Activated CD4-positive, alpha-beta T cell treated with anti-CD3 and anti-CD28 coated beads, Interleukin-2, Interleukin-4, amounts not matched to agents 100 ng/mL and 50 ng/mL, durations not matched to agents 16 hours and 8 hours (primary cell): ENCODE measurements around the gene ADAMTS14.
"Not testable (repeated sequence)": the region's sequence is repeated elsewhere in the genome, so short reads cannot be mapped to it uniquely, and the experiment has no call there.

Source experiments
- DNase-seq: peaks from one replicate; pipeline ENCODE4 v3.0.0-alpha.2; 2020; ENCODE audit warnings: low spot score

The ADAMTS14 gene

DNA sequence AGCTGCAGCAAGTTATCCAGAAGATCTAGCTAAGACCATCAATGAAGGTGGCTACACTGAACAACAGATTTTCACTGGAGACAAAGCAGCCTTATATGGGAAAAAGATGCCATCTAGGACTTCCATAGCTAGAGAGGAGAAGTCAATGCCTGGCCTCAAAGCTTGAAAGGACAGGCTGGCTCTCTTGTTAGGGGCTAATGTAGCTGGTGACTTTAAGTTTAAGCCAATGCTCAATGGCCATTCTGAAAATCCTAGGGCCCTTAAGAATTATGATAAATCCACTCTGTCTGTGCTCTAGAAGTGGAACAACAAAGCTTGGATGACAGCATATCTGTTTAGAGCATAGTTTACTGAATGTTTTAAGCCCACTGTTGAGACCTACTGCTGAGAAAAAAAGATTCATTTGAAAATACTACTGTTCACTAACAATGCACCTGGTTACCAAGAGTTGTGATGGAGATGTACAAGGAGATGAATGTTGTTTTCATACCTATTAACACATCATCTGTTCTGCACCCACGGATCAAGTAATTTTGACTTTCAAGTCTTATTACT lies 13.6 kb upstream of the ADAMTS14 start:
- no peak for DNase-seq

DNA sequence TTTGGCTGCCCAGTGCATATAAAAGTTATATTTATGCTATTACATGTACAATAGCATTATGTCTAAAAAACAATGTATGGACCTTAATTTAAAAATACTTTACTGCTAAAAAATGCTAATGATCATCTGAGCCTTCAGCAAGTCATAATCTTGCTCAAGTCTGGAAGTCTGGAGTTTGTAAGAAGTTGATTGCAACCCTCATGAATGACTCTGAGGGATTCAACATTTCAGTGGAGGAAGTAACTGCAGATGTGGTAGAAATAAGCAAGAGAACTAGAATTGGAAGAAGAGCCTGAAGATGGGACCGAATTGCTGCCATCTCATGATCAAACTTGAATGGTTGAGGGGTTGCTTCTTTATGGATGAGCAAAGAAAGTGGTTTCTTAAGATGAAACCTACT lies 13.0 kb upstream of the ADAMTS14 start:
- DNase-seq = no peak

DNA sequence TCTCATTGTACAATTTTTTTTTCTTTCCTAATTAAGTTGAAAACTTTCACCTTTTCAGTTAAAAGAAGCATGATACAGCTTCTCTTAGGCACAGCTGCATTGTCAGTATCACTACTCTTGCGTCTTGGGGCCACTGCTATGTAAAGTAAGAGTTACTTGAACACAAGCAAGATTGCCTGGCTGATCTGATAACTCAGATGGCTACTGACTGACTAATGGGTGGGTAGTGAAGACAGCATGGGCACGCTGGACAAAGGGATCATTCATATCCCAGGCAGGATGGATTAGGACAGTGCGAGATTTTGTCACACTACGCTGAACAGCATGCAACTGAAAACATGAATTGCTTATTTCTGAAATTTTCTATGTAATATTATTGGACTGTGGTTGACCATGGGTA lies 11.6 kb upstream of the ADAMTS14 start:
- DNase-seq = no peak

DNA sequence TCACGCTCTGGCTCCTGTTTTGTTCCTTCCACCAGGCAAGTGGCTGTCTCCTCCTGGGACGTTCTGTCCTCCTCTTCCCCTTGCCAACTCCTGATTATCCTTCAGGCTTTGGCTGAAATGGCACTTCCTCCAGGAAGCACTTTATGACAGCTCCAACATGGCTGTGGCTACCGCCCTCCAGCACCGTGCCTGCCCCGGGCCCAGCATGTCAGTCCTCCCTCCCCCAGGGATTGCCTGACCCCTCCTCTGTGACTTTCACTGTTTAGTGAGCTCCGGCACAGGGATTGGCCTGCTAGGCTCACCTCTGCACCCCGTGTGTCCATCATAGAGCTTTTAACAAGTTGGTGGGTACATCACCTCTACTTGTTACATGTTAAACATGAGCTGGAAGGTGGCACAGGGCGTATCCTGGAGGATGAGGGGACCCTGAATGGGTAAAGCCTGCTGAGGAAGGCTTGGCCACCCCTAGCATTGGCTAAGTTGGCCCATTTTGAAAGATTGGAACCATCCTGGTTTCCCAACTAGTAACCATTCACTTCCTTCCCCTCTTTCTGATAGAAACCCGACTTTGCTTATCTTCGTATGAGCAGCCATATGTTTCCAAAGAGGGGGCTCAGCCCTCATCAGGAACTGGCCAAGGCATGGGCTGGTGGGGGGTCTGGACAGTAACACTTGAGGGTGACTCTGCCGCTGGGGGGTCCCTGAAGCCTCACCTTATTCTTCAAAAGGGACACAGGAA lies 10.5 kb upstream of the ADAMTS14 start:
- DNase-seq = no peak

DNA sequence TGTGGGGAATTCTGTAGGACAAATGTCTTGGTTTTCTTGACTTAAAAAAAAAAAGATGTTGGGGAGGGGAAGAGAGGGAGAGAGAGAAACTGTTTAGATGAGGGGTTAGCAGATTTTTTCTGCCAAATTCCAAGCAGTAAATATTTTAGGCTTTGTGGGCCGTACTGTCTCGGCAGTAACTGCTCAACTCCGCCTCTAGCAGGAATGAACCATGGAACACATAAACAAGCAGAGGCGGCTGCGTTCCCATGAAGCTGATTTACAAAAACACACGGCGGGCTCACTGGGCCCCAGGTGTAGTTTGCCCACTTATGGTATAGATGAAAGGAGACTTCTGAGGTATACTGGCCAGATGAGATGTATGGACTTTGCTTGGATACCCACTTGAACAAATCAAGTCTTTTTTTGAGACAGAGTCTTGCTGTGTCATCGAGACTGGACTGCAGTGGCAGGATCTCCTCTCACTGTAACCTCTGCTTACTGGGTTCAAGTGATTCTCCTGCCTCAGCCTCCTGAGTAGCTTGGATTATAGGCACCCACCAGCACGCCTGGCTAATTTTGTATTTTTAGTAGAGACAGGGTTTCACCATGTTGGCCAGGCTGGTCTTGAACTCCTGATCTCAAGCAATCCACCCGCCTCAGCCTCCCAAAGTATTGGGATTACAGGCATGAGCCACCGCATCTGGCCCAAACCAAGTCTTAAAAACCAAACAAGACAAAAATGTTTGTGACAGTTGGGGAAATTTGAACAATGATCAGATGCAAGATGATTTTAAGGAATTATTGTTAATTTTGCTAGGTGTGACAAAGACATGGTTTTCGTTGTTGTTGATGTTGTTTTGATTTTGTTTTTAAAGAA lies 9.7 kb upstream of the ADAMTS14 start:
- no peak for DNase-seq

DNA sequence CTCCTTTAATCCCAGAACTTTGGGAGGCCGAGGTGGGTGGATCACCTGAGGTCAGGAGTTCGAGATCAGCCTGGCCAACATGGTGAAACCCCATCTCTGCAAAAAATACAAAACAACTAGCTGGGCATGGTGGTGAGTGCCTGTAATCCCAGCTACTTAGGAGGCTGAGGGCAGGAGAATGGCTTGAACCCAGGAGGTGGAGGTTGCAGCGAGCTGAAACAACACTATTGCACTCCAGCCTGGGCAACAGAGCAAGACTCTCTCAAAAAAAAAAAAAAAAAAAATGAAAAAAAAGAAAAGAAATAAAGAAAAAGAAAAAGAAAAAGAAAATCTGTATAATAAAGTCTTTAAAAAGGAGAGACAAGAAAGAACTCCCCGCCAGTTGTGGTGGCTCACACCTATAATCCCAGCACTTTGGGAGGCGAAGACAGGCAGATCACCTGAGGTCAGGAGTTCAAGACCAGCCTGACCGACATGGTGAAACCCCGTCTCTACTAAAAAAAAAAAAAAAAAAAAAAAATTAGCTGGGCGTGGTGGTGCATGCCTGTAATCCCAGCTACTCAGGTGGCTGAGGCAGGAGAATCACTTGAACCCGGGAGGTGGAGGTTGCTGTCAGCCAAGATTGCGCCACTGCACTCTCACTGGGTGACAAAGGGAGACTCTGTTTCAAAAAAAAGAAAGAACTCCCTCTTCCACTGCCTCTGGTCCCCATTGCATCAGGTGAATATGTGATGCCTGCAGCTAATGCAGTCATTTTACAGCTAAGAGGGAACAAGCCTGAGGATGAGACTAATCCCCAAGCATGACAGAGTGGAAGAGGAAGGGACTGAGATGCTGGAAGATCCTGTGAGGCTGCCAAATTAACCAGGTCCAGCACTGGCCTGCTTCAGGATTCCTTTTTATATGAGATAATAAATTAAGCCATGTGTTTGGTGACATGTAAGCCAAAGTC lies 8.6 kb upstream of the ADAMTS14 start:
- not testable (repeated sequence) for DNase-seq

DNA sequence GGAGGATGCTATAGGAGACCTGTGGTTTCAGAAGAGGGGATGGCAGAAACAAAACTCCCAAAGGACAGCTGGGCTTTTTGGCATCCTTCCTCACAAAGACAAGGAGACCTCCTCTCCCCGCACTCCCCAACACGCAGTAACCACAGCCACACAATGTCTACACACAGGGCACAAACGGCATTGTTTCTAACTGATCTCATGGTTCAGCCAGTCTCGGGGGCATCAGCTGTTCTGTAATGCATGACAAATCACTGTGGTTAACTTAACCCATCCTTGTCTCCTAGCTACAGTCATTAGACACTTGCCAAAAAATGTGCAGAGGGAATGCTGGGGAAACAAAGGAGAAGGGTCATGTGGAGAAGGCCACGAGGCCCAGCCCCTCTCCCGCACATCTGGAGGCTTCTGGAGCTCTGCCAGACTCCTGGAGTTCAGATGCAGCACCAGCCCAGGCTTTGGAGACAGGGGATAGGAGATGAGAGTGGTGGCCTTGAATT lies 7.6 kb upstream of the ADAMTS14 start:
- no peak for DNase-seq

DNA sequence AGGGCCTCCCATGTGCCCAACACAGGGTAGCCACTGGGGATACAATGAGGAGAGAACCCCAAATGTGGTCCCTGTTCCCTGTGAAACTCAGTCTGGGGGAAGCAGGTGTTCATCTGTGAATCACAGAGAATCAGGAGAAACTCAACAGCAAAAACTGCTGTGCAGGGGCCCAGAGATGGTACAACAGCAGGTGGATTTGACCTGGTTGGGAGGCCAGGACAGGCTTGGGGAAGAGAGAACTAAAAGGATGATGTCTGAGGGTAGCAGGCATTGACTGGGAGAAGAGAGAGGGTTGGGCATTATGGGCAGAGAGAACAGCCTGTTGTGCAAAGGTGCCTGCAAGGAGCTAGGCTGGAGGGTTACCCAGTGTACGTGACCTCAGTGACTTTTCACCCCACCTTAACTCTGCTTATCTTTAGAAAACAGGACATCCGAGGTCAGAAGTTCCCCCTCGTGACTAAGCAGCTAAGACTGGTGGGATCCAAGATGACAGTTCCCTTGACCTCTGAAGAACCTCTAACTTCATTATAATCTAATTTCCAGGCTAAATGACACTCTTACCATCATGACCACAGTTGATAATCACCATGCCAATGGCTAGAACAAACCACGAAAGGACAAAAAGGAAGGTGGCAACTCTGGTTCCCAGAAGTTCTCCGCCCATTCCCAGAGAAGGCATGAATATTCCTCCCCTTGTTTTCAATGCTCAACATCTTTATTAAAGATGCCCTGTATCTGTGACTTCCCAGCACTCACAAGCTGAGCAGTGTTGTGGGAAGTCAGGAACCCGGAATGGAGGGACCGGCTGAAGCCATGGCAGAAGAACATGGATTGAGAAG lies 5.1 kb upstream of the ADAMTS14 start:
- DNase-seq = no peak

DNA sequence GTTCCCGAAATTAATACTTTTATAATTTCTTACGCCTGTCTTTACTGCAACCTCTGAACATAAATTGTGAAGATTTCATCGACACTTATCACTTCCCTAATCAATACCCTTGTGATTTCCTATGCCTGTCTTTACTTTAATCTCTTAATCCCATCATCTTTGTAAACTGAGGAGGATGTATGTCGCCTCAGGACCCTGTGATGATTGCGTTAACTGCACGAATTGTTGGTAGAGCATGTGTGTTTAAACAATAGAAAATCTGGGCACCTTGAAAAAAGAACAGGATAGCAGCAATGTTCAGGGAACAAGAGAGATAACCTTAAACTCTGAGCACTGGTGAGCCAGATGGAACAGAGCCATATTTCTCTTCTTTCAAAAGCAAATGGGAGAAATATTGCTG lies 4.5 kb upstream of the ADAMTS14 start:
- DNase-seq = not testable (repeated sequence)

DNA sequence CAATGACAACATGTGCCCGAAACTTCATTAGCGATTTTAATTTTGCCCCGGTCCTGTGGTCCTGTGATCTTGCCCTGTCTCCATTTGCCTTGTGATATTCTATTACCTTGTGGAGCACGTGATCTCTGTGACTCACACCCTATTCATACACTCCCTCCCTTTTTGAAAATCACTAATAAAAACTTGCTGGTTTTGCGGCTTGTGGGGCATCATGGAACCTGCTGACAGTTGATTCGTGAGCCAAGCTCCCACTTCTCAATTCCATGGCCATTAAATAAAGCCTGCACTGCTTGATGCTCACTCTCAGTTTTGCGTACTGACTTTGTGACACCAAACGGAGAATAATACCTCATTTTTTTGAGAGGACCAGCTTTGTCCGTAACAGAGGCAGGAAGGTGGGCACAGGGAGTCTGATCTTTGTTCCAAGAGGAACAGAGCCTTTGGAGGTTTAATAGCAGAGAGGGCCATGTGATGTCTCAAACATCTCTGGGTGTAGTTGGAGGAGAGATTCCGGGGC lies 3.8 kb upstream of the ADAMTS14 start:
- DNase-seq = no peak

DNA sequence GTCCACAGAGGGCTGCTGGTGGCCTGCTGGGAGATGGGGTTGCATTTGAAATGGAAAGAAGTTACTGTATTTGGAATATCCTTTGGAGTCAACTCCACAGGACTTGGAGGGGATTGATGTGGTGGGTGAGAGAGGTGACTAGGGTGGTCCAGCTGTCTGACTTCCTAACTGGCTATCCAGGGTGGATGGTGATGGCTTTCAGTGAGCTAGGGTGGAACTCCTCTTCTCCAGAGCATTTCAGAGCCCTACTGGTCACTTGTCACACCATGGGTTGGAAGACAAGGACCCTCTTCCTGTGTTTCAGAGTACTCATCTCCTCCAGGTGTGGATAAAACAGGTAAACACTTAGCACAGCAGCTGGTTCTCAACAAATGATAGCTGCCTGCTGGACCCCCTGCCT lies 3.3 kb upstream of the ADAMTS14 start:
- DNase-seq = no peak

DNA sequence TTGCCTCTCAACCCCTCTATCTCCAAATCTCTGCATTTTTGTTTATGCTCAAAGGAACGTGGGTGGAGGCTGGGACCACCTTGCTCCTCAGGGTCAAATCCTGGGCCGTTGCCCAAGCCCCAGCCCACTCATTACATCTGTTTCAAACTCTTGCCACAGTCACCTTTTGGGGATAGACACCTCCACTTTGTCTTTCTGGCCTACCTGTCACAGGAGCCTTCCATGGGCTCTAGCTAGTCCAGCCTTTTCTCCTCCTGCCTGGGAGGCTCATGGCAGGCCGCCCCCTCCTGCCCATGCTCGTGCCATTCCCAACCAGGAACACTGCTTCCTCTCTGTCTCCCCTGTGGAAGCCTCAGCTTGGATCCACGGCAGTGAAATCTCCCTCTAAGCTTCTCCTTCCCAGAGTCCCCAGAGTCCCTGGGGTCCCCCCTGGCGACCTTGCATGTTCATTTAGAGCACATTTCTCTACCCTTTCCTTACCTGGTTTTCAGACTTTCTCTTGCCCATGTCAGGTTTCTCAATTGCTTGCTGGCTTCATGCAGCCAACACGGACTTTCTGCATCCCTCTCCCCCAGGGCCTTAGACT lies 2.5 kb upstream of the ADAMTS14 start:
- no peak for DNase-seq

DNA sequence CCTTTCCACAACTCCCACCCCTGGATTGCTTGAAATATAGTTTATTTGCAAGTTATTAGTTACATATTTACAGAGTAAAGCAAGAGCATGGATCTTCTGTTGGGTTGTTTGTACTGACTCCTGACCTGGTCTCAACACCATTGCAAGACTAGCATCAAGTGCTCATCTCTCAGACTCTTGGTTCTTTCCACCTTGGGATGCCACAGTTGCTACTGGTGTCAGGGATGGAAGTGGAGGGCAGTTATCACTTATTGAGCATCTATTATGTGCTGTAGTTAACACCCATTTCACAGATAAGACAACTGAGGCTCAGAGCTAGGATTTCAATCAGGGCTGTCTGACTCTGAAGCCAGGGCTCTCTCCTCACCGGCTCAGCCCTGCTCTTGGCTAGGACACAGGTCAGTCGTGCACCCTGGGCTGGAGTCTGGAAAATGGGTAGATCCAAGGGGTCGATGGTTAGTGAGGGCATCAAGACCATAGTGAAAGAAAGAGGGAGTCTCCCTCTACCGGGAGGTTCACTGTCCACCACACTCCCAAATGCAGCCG lies 614 bp upstream of the ADAMTS14 start:
- no peak for DNase-seq

DNA sequence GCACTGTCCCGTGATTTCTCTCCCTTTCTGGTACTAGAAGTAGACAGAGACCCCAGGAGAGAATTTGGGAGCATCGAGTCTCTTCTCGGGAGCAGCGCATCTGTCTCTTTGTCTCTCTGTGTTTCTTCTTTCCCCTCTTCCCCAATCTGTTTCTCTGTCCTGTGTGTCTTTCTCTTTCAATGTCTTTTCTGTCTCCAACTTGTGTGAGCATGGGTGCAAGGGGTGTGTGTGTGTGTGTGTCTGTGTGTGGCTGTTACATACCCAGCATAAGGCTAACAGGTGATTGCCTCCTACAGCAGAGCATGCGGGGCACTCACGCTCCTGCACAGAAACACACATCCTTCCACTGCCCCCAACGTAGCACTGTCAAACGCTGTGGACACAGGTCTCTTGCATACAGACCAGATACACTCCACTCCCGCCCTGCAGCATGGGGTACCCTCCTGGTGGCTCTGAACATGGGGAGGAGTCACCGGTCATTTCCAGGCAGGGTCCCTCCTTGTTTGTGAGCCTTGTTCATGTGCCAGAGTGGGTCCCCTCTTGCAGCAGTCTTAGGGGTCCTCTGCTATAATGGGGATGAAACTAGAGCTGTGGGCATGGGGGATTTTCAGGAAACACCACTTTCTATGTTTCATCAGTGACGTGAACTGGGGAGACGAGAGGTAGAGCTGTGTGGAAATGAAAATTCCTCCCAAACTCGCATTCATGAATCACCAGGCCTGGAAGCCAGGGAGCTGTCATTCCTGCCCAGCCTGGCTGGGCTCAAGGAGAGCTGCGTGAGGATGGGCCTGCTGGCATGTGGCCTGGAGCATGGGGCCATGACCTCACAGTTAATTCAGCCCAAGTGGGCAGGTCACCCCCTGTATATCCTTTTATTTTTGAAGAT lies 980 bp downstream of the ADAMTS14 start:
- DNase-seq = no peak

DNA sequence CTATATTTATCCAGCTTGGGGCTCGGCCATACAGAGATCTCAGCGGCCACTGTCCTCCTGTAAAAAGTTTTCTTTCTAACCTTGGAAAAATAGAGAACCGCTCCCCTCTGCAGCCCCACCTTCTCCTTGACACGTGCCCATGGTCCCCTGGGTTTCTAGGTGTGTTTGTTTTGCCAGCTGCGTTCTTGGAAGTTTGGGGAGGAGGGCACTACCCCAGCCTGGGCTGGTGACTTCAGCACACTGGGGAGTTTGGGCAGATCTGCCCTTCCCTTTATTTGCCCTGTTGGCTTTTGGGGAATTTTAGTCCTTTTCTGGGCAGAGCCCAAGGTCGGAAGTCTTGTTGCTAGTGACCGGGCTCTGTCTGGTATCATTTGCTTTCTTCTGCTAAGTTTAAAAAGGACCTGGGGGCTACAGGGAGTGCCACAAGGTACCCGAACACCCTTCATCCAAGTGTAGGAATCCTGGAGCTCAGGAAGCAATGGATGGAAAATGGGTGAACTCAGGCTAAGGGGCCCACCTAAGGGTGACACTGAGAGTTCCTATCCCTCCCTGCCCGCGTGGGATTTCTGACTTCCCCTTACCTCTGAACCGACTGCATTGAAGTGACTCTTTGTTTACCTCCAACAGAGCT lies 1.7 kb downstream of the ADAMTS14 start:
- DNase-seq = no peak

DNA sequence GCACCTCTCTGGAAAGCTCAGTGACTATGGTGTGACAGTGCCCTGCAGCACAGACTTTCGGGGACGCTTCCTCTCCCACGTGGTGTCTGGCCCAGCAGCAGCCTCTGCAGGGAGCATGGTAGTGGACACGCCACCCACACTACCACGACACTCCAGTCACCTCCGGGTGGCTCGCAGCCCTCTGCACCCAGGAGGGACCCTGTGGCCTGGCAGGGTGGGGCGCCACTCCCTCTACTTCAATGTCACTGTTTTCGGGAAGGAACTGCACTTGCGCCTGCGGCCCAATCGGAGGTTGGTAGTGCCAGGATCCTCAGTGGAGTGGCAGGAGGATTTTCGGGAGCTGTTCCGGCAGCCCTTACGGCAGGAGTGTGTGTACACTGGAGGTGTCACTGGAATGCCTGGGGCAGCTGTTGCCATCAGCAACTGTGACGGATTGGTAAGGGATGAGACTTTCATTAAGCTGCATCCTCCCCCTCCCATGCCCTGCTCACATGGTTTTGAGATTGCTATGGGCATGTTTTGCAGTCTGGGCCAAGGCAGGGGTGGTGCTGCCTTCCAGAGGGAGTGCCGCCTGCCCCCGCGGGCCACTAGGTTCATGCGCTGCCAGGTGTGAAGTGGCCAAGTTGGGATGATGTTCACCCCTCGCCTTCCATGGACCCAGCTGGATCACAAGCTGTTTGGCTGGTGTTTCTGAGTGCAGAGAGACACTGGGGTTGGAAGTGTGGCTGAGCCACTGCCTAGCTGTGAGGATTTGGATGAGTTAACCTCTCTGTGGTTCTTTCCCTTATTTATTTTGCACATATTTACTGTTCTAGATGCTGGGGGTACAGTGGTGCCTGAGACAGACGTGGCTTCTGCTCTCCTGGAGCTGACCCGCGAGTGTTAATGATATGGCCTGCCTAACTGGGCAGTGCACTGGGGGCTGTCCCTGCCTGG lies 2.5 kb downstream of the ADAMTS14 start:
- DNase-seq = no peak

DNA sequence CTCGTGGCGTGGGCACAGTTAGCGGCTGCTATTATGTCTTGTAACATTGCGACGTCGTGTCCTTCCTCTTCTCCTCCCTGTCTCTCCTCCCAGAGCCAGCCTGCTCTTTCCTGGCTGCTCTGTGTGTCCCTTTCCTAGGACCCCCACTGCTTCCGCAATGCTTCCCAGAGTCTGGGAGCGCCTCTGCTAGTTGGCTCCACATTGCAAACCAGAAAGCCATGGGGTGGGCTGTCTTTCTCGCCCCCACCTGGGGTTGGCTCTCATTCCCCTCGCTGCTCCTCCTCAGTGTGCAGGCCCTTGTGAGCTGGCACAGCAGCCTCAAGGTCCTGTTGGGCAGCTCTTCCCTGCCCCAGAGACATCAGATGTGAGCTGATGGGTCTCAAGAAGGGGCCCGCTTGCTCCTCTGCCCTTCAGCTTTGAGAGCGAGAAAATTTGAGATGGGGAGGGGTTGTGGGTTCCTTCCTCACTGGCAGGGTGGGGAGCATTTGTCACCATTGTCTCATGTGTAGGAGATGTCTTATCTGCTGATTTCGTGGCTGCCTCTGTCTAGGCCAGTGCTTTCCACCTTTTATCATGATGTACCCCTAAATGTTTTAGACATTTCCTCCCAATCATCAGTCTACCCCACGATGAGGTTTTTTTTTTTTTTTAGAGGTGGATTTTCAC lies 3.3 kb downstream of the ADAMTS14 start:
- no peak for DNase-seq
